IPS-NIHi7 (cell line): ENCODE data around the gene LIPE.

Source experiments
- DNase-seq: peaks from one replicate; pipeline ENCODE4 v3.0.0; 2012; ENCODE audit warnings: mixed read lengths; ENCODE audit errors: extremely low spot score

The LIPE gene

DNA sequence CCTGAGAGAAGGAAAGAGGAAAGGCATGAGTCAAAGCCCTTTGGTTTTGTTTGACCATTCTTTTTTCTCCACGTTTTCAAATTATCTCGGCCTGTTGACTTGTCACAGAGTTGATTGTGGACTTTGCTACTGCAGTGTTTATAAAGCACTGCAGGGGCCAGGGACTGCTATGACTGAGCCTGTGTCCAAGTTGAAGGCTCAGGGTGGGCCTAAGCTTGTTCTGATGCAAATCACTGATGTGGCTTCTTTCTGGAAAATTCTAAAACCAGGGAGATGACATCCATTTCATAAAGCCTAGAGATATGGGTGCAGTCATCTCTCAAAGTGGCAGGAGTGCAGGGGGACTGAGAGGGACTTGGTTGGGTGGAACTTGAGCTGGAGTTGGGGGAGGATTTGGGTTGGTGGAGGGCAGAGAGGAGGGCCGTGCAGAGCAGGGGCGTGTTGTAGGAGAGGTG, 16.8 kb upstream of the LIPE start:
- no peak for DNase-seq

DNA sequence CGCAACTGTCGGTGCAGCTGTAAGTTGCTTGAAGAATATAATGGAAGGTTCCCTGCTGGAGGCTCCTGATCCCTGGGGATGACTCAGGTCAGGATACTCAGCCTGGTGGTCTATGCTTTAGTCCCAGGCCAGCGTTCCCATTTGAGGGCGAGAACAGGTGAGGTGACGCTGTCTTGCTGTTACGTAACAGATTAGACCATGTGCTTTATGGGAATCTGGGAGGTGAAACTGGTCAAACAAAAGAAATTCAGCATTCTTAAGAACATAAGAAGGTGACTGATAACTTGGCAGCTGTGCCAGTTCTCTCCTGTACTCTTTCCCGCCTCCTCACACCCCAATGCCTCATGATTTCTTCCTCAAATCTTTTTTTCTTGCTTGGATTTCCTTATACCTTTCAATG, 15.6 kb upstream of the LIPE start, which contains the start of gene CXCL17:
Gene CXCL17, minus strand, starts transcription at position 114 of the 400 bp plus-strand sequence. CDS start 114 bp downstream, outside the sequence.
- DNase-seq = no peak

- no peak for DNase-seq
Measured at GRCh38 chr19:42441049-42441445, 13.9 kb upstream of the LIPE start.

DNA sequence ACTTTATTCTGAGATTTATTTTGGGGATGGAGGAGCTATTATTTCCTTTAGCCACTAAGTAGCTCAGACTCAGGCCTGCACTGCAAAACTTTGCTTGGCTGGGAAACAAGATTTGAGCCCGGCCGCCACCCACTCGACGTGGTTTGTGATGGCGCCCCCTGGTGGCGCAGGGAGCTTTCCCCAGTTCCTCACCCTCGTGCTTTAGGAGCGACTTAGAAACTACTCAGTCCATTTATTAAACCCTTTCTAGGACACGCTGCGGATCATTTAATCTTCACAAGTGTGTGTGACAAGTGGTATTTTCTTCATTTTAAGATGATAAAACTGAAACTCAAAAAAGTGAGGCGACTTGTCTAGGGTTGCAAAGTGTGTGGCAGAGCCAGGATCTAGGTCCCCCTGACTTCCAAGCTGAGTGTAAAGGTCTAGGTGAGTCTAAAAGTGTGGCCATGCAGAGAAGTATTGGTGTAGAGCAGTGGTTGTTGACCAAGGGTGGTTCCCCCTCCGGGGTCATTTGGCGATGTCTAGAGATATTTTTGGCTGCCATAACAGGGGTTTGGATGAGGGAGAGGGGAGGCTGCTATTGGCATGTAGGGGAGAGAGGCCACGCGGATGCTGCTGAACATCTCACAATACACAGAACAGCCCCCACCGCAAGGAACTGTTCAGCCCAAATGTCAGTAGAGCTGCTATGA, 13.3 kb upstream of the LIPE start:
- DNase-seq = peak; percentile 77

GRCh38 chr19:42436006-42436405, 8.8 kb upstream of the LIPE start:
- DNase-seq = no peak

DNA sequence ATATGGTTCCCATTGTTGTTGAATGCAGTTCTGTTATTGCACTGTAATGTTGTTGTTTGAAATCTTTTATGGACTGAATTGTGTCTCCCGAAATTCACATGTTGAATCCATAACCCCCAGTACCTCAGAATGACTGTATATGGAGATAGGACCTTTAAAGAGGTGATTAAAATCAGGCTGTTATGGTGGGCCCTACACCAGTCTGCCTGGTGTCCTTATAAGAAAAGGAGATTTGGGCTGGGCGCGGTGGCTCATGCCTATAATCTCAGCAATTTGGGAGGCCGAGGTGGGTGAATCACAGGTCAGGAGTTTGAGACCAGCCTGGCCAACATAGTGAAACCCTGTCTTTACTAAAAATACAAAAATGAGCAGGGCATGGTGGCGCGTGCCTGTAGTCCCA, 8.1 kb upstream of the LIPE start:
- no peak for DNase-seq

GRCh38 chr19:42433503-42434260, 6.5 kb upstream of the LIPE start:
- DNase-seq = peak; percentile 78

DNA sequence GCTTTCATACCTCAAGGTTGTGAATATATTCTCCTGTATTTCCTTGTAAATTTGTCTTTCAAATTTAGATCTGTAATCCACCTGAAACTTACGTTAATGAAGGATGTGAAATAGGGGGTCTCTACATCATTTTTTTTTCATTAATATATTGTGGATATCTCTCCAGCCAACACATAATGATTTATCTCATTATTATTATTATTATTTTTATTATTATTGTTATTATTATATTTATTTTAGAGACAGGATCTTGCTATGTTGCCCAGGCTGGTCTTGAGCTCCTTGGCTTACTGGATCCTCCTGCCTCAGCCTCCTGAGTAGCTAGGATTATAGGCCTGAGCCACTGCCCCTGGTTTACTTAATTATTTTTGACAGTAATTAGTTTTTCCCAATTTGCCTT, 4.3 kb upstream of the LIPE start:
- no peak for DNase-seq

DNA sequence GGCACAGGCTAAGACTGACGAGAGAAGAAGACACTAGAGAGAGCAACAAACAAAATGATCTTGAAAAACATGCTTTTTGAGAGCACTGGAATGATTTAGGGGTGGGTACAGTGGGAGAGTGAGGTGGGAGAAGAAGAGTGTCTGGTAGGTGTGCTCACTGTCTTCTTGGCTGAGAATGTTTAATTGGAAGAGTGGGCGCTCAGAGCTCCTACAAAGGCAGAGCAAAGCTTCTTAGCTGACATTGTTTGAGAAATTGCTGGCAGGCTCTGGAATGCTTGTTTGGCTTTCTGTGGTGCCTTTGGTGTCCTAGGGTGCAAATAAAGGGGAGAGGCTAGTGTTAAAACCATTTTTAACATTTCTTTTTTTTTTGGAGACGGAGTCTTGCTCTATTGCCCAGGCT, 1.5 kb upstream of the LIPE start:
- no peak for DNase-seq

DNA sequence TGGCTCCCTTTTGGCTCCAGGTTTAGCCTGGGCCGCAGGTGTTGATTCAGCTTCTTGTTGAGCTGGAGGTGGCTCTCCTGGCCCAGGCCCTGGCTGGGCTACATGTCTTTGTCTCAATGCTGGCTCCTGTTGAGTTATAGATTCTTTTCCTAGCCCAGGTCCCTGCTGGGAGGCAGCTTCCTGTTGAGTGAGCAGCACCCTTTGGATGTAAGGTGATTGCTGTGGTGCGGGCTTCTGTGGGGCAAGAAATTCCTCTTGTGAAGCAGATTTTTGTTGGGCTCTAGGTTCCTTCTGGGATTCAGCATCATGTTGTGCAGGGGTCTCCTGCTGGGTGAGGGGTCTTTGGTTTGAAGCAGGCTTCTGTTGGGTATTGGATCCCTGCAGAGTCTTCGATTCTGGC, 545 bp downstream of the LIPE start:
- DNase-seq = no peak

GRCh38 chr19:42424712-42425131, 2.5 kb downstream of the LIPE start:
- peak; percentile 67 for DNase-seq

DNA sequence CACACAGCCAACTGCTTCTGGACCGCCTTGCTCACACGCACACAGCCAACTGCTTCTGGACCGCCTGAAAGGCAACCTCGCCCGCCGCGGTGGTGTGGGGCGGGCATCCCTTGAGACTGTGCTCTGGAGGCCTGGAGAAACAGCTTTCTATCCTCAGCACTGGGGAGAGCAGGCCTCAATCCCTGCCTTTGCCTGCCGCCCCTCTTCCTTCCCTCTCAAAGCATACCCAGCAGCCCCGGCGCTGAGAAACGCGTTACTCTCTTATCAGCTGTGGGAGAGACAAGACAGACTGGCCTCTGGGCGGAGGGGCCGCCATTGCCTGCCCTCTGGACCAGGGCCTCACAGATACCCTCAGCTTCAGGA, 2.9 kb downstream of the LIPE start:
- no peak for DNase-seq

- DNase-seq = peak; percentile 94
Measured at GRCh38 chr19:42423462-42424344, 3.5 kb downstream of the LIPE start.

DNA sequence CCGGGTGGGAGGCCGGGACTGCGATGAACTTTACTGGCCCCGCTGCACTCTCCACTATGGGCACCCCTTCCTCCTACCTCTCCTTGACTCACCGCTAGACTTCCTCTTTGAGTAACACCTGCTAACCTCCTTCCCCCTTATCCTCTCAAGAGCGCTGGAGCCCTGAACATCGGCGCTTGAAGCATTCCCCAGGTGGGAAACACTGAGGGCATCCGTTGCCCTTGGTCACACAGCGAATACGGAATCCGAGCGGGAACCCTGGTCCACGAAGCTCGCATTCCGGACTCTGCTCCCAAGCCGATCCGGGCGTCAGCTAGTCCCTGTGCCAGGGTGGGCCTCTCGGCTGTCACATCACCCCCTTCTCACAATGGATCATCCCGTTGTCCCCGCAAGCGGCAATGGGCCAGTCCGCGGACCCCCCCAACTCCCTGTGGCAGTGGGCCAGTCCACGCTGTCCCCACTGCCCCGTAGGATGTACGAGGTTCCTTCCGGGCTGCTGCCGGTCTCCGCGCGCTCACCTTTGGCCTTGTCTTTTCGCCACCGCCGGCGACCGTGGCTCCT, 4.2 kb downstream of the LIPE start:
- no peak for DNase-seq

GRCh38 chr19:42422092-42422900, 4.9 kb downstream of the LIPE start:
- DNase-seq = no peak

DNA sequence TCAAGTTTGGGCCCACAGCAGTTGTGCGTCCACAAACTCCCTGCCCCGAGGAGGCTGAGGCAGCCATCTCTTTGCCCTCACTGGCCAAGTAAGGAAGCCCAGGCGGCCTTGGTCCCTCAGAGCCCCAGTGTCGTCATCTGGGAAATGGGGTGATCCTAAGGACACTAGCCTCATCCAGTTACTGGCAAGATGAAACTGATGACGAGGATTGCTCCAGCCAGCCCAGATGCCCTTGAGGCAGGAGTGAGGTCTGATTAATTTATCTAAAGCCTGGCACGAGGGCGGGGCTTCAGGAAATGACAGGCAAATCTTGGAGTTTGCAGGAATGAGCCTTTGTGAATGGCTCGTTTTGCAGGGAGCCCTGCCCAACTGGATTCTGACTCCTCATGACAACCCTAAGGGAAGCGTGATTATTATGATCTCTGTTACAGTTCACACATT, 5.6 kb downstream of the LIPE start:
- no peak for DNase-seq

- no peak for DNase-seq
Measured at GRCh38 chr19:42421101-42421500, 6.1 kb downstream of the LIPE start.

DNA sequence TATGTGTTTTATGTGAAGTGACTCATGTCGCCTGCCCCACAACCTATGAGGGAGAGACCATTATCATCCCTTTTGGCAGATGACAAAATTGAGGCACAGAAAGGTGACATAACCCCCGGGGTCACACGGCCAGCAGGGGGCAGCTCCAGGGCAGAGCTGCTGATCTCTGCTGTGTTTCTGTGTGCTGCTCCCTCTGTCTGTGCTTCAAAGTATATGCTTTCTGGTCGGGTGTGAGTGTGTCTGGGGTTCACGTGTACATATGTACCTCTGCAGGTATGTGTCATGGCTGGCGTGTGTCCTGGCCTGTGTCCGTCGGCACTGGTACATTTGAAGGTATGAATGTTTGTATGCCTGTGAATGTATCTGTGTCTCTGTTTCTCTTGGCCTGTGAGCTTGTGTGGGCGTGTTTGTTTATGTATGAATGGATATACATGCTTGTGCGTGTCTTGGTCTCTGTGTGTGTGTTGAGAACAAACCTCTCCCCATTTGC, 7.1 kb downstream of the LIPE start:
- DNase-seq = peak; percentile 81

GRCh38 chr19:42419309-42419708, 7.9 kb downstream of the LIPE start:
- no peak for DNase-seq

GRCh38 chr19:42412661-42413076, 14.5 kb downstream of the LIPE start:
- DNase-seq = no peak

DNA sequence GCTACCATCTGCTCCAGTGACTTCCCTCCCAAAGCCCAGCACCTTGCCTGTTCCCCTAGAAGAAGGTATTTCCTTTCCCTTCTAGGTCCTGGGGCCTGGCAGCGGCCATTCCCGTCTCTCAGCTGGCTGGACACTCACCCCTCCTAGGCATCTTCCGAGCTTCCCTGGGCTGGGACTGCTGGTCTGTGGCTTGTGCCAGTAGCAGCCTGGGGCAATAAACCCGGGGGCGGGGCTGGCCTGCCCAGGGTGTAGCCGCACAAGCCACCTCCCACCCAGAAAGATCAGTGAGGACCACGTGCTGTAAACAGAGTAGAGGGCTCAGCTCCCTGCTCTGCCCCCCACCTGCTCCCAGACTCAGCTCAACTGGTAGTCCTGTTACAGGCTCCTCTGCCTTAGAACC, 15.0 kb downstream of the LIPE start:
- peak; percentile 58 for DNase-seq
